Measurements from ENCODE around the gene ADCK1.
"Not testable (repeated sequence)": the region's sequence is repeated elsewhere in the genome, so short reads cannot be mapped to it uniquely, and the experiment has no call there.

ADCK1 gene

DNA sequence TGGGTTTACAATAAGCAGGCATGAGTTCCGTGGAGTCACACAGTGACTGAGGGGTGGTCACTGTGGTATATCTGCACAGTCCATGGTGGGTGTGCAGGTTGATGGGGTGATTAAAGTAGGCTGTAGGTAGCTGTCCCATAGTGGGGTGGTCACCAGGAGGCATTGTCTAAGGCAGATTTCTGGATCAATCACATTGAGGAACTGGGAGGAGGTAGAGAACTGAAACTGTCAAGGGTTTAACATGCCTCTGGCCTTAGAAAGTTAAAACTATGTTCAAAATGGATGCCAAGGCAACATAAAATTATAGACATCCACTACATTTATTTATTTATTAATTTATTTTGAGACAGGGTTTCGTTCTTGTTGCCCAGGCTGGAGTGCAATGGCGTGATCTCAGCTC, 8.3 kb downstream of the ADCK1 start:
- in situ Hi-C loops (cut with MboI; ENCODE audit: low sequenced_read_pairs): no loop called here

- in situ Hi-C loops (cut with MboI; ENCODE audit: low sequenced_read_pairs): no loop called here
Observed at GRCh38 chr14:77809011-77809410, 9.1 kb downstream of the ADCK1 start.

GRCh38 chr14:77812028-77812427, 12.1 kb downstream of the ADCK1 start:
- in situ Hi-C loops (cut with MboI; ENCODE audit: low sequenced_read_pairs): no loop called here

- in situ Hi-C loops (cut with MboI; ENCODE audit: low sequenced_read_pairs): not testable (repeated sequence)
Observed at GRCh38 chr14:77812682-77813081, 12.8 kb downstream of the ADCK1 start.

DNA sequence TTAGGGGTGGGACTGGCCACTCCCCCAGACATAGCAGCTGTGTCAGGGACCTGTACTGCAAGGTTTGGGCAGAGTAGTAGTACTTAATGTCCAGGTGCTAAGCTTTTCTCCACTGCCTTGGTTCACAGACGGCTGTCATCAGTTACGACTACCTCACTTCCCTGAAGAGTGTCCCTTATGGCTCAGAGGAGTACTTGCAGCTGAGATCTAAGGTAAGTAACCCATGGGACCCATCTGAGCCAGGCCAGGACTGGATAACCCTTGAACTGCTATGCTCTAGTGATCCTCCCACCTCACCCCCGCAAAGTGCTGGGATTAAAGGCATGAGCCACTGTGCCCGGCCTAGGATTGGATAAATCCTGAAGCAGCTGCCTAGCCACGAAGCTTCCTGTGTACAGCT, 22.4 kb downstream of the ADCK1 start:
- in situ Hi-C loops (cut with MboI; ENCODE audit: low sequenced_read_pairs): no loop called here

- in situ Hi-C loops (cut with MboI; ENCODE audit: low sequenced_read_pairs): no loop called here
Observed at GRCh38 chr14:77822741-77823140, 22.8 kb downstream of the ADCK1 start.

DNA sequence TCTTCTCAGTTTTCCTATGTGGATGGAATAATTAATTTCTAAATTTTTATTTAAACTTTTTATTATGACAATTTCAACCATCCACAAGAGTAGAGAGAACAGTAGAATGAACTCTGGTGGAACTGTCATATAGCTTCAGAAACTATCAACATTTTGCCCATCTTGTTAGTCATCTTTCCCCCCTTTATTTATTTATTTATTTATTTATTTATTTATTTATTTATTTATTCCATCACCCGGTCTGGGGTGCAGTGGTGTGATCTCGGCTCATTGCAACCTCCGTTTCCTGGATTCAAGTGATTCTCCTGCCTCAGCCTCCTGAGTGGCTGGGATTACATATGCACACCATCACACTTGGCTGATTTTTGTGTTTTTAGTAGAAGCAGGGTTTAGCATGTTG, 23.5 kb downstream of the ADCK1 start:
- in situ Hi-C loops (cut with MboI; ENCODE audit: low sequenced_read_pairs): no loop called here

GRCh38 chr14:77825895-77826519, 26.1 kb downstream of the ADCK1 start:
- in situ Hi-C loops (cut with MboI; ENCODE audit: low sequenced_read_pairs): no loop called here

DNA sequence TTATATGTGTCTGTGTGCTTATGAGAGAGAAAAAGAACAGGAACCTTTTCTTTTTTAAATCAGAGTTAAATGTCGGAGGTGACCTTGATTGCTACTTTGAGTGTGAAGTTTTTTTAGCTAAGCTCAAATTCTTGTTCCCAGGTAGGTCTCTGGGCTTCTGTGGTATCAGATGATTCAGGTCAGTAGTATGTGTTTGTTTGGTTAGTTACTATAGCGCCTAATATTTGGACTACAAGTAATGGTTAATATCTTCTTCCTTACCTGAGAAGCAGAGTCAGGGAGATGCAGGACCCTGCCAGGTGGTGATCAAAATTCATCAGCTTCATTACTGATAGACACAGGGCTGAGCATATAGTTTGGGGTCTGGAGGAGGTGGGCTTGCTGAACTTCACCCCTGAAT, 30.8 kb downstream of the ADCK1 start:
- in situ Hi-C loops (cut with MboI; ENCODE audit: low sequenced_read_pairs): no loop called here

GRCh38 chr14:77832297-77832696, 32.4 kb downstream of the ADCK1 start:
- in situ Hi-C loops (cut with MboI; ENCODE audit: low sequenced_read_pairs): no loop called here

- in situ Hi-C loops (cut with MboI; ENCODE audit: low sequenced_read_pairs): no loop called here
Observed at GRCh38 chr14:77837926-77838325, 38.0 kb downstream of the ADCK1 start.

- in situ Hi-C loops (cut with MboI; ENCODE audit: low sequenced_read_pairs): no loop called here
Observed at GRCh38 chr14:77838831-77839511, 39.1 kb downstream of the ADCK1 start.

DNA sequence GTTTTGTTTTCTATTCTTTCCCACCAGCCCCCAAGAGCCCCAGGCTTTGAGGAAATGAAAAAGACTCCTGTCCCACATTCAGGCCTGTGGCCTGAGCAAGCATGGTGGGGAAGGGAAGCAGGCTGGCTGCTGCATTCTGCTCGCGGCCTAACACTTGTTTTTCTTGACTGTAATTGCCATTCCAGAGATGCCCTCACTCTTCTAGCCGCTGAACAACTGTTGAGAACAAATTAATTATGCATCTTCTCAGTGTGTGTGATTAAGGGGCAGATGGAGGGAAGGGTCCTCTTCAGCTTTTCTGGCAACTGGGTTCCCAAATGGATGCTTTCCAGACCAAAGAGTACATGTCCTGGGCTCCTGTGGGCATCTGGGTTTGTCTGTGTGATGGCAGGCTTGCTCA, 43.3 kb downstream of the ADCK1 start:
- in situ Hi-C loops (cut with MboI; ENCODE audit: low sequenced_read_pairs): no loop called here

GRCh38 chr14:77843651-77844050, 43.7 kb downstream of the ADCK1 start:
- in situ Hi-C loops (cut with MboI; ENCODE audit: low sequenced_read_pairs): no loop called here

DNA sequence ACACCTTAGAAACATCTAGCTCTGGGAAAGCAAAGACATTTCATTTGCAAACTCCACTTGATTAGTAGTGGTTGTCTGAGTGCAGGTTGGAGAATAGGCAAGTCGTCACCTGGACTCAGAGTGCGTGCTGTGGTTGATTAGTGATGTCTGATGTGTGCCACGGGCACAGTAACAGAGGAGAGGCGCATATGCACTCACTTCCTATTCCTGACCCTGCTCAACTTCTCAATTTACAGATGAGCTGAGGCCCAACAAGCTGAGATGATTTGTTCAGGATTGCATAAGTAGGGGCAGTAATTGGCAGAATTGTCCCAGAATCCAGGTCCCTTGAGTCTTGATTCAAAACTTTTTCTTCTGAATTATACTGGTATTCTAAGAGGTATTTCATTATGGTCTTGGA, 44.9 kb downstream of the ADCK1 start:
- in situ Hi-C loops (cut with MboI; ENCODE audit: low sequenced_read_pairs): no loop called here

- in situ Hi-C loops (cut with MboI; ENCODE audit: low sequenced_read_pairs): no loop called here
Observed at GRCh38 chr14:77848031-77848430, 48.1 kb downstream of the ADCK1 start.

DNA sequence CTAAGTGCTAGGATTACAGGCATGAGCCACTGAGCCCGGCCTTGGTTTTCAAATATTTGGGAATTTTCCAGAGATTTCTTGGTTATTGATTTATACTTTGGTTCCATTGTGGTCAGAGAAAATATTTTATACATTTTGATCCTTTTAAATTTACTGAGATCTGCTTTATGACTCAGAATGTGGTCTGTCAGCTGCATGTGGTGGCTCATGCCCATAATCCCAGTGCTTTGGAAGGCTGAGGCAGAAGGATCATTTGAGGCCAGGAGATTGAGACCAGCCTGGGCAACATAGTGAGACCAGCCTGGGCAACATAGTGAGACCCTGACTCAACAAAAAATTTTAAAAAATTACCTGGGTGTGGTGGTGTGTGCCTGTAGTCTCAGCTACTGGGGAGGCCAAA, 49.8 kb downstream of the ADCK1 start:
- in situ Hi-C loops (cut with MboI; ENCODE audit: low sequenced_read_pairs): no loop called here

- in situ Hi-C loops (cut with MboI; ENCODE audit: low sequenced_read_pairs): no loop called here
Observed at GRCh38 chr14:77853919-77854318, 54.0 kb downstream of the ADCK1 start.

- in situ Hi-C loops (cut with MboI; ENCODE audit: low sequenced_read_pairs): no loop called here
Observed at GRCh38 chr14:77856941-77857340, 57.0 kb downstream of the ADCK1 start.

DNA sequence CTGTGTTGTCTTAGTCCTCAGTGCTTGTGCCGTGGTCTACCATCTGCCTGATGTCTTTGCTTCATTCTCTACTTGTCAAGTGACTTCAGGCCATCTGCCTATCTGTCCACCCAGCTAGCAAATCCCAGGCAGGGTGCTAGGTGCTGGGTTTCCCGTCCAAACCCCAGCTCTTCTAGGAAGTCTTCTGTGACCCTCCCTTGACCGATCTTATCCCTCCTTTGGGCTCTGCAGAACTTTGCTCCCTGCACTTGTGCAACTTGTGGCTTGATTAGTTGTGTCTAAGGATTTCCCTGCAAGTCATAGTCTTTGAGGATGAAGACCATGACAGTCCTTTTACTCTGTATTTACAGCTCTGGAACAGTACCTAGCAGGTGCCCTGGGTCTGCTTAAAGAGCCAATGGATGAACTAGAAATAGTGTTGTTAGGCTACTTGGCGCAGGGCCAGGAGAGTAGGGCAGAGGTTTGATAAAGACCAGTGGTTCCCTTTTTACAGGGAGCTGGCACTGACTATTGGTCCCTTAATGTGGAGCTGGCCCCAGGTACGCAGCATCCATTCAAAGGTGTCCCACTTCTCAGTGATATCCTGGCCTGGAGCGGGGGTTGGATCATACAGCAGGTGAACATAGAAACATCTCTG, 60.1 kb downstream of the ADCK1 start:
- in situ Hi-C loops (cut with MboI; ENCODE audit: low sequenced_read_pairs): no loop called here

DNA sequence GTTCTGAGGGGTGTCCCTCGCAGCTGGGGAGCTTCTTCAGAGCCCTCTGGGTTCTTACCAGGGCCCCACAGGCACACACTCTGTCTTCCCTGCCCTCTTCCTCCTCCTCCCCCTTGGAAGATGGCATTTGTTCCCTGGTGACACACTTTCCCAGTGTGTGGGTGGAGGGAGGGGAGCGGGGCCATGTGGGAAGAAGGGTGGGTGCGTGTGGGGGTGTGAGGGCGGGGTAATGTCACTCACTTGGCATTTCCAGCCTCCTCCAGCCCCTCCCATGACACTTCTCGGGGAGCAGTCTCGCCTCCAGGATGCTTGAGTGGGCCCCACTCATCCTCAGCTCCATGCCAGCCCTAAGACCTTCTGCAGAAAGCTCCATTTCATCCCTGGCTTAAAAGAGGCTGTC, 61.3 kb downstream of the ADCK1 start:
- in situ Hi-C loops (cut with MboI; ENCODE audit: low sequenced_read_pairs): no loop called here

GRCh38 chr14:77862154-77862786, 62.4 kb downstream of the ADCK1 start:
- in situ Hi-C loops (cut with MboI; ENCODE audit: low sequenced_read_pairs): no loop called here
